SK-N-SH (cell line): ENCODE measurements around the gene ATF6. TPM values are rescaled to one million over a fixed set of nuclear protein-coding genes. Genes with fewer than 3 reads are reported as not detected.

Experiments
- CTCF ChIA-PET: fragments of 300-600, 350-600 bp; formaldehyde crosslinking; extraction: SDS; loops from one replicate; lab custom pipeline; 2021; lab: Yijun Ruan, JAX
- POLR2A ChIA-PET: fragments of 350-600 bp; sonication (Branson Sonifier 250); formaldehyde crosslinking; extraction: SDS; loops from one replicate; lab custom pipeline; 2020; ENCODE audit warnings: antibody characterized with exemption, inconsistent platforms; lab: Yijun Ruan, JAX
- DNase-seq: peaks from one replicate; pipeline ENCODE4 v3.0.0; 2012
- H2AFZ ChIP-seq: fragments of 200-600 bp; sonication (generic); 2 replicates; pipeline ENCODE4 v1.8.1; 2016; ENCODE audit warnings: antibody characterized with exemption, mild to moderate bottlenecking, low read depth
- H3F3A ChIP-seq: fragments of 200-600 bp; sonication (generic); replicated peaks from 2 replicates; pipeline ENCODE3; 2016; ENCODE audit warnings: antibody characterized with exemption, mild to moderate bottlenecking; ENCODE audit not compliant: insufficient read depth
- H3K27ac ChIP-seq, 2 experiments: fragments of 200-500 bp in 1 of 2; fragments of 200-600 bp in 1 of 2; sonication (Bioruptor generic) in 1 of 2; sonication (generic), shearing (Covaris generic) in 1 of 2; 2 replicates each; pipeline versions ENCODE4 v1.5.1 to v1.6.1; 2014 to 2016; ENCODE audit warnings: low read depth in 2 of 2, inconsistent platforms in 1 of 2, low read length in 1 of 2, mild to moderate bottlenecking in 1 of 2, mixed read lengths in 1 of 2
- H3K27me3 ChIP-seq: fragments of 200-600 bp; sonication (generic), shearing (Covaris generic); 2 replicates; pipeline ENCODE4 v1.6.1; 2016; ENCODE audit warnings: mixed run types; ENCODE audit not compliant: insufficient read depth
- H3K36me3 ChIP-seq, 2 experiments: fragments of 200-500 bp in 1 of 2; fragments of 200-600 bp in 1 of 2; sonication (Bioruptor generic) in 1 of 2; sonication (generic) in 1 of 2; replicated peaks in 1 of 2; 2 replicates each; pipeline versions ENCODE3 to v1.5.1; 2014 to 2016; ENCODE audit warnings: low read length in 1 of 2, mild to moderate bottlenecking in 1 of 2; ENCODE audit not compliant: insufficient read depth in 2 of 2, control insufficient read depth in 1 of 2
- H3K4me1 ChIP-seq, 2 experiments: fragments of 200-500 bp in 1 of 2; fragments of 200-600 bp in 1 of 2; sonication (Bioruptor generic) in 1 of 2; sonication (generic), shearing (Covaris generic) in 1 of 2; 2 replicates each; pipeline versions ENCODE4 v1.5.1 to v1.6.1; 2014 to 2016; ENCODE audit warnings: low read depth in 1 of 2, low read length in 1 of 2, mixed run types in 1 of 2; ENCODE audit not compliant: insufficient read depth in 2 of 2, control insufficient read depth in 1 of 2
- H3K4me2 ChIP-seq: fragments of 200-600 bp; sonication (generic), shearing (Covaris generic); 2 replicates; pipeline ENCODE4 v1.6.1; 2017; ENCODE audit warnings: mixed run types
- H3K4me3 ChIP-seq, 2 experiments: fragments of 200-500 bp in 1 of 2; fragments of 200-600 bp in 1 of 2; sonication (Bioruptor generic) in 1 of 2; sonication (generic), shearing (Covaris generic) in 1 of 2; 2 replicates each; pipeline versions ENCODE4 v1.5.1 to v1.8.1; 2014 to 2016; ENCODE audit warnings: low read depth in 2 of 2, inconsistent platforms in 1 of 2, low read length in 1 of 2, mild to moderate bottlenecking in 1 of 2, mixed read lengths in 1 of 2, moderate library complexity in 1 of 2
- H3K79me2 ChIP-seq: fragments of 200-600 bp; sonication (generic); 2 replicates; pipeline ENCODE4 v1.8.1; 2017; ENCODE audit warnings: mild to moderate bottlenecking; ENCODE audit not compliant: insufficient read depth
- H3K9ac ChIP-seq: fragments of 200-600 bp; sonication (generic); 2 replicates; pipeline ENCODE4 v1.6.1; 2017; ENCODE audit warnings: mixed run types
- H3K9me2 ChIP-seq: fragments of 200-600 bp; sonication (generic); 2 replicates; pipeline ENCODE4 v1.6.1; 2017; ENCODE audit warnings: mixed run types
- H3K9me3 ChIP-seq: fragments of 200-600 bp; sonication (generic); 2 replicates; pipeline ENCODE4 v1.6.1; 2017; ENCODE audit warnings: mixed run types, mild to moderate bottlenecking, moderate library complexity
- H4K20me1 ChIP-seq: fragments of 200-600 bp; sonication (generic); 2 replicates; pipeline ENCODE4 v1.6.1; 2017; ENCODE audit warnings: mild to moderate bottlenecking, mixed run types; ENCODE audit not compliant: insufficient read depth
- CTCF ChIP-seq: fragments of 200-600 bp; sonication (generic); IDR thresholded peaks from 2 replicates; pipeline ENCODE4 v1.6.1; 2017; ENCODE audit warnings: antibody characterized with exemption, mild to moderate bottlenecking, moderate library complexity
- EP300 ChIP-seq, 2 experiments: IDR thresholded peaks; 2 replicates each; pipeline versions ENCODE4 v1.4.0 to v1.6.1; 2012; ENCODE audit warnings: borderline replicate concordance in 1 of 2, low read depth in 1 of 2, low read length in 1 of 2
- FOXJ3 ChIP-seq: sonication (generic); formaldehyde crosslinking; IDR thresholded peaks from 2 replicates; pipeline ENCODE4 v1.5.1; 2020; ENCODE audit warnings: mild to moderate bottlenecking, missing genetic modification reagents
- IRF3 ChIP-seq: fragments of 150-350 bp; IDR thresholded peaks from 2 replicates; pipeline ENCODE4 v1.6.1; 2016; ENCODE audit warnings: mild to moderate bottlenecking, low read depth, low read length
- MEF2A ChIP-seq: IDR thresholded peaks from 2 replicates; pipeline ENCODE4 v1.4.0; 2012; ENCODE audit warnings: low read depth, borderline replicate concordance
- MXI1 ChIP-seq: IDR thresholded peaks from 2 replicates; pipeline ENCODE4 v1.6.1; 2012; ENCODE audit warnings: mild to moderate bottlenecking, low read depth, low read length, improper control_type of control experiment
- NFIC ChIP-seq: IDR thresholded peaks from 2 replicates; pipeline ENCODE4 v1.4.0; 2012; ENCODE audit warnings: borderline replicate concordance
- RFX5 ChIP-seq: IDR thresholded peaks from 2 replicates; pipeline ENCODE4 v1.6.1; 2012; ENCODE audit warnings: mild to moderate bottlenecking, improper control_type of control experiment, low read length
- SIN3A ChIP-seq: IDR thresholded peaks from 2 replicates; pipeline ENCODE4 v1.6.1; 2012; ENCODE audit warnings: low read depth, mild to moderate bottlenecking, low read length, moderate library complexity, borderline replicate concordance
- SMC3 ChIP-seq: IDR thresholded peaks from 2 replicates; pipeline ENCODE4 v1.6.1; 2012; ENCODE audit warnings: low read depth, low read length, improper control_type of control experiment
- TAF1 ChIP-seq: IDR thresholded peaks from 2 replicates; pipeline ENCODE4 v1.6.1; 2012; ENCODE audit warnings: low read depth, mild to moderate bottlenecking, low read length, moderate library complexity, borderline replicate concordance
- USF2 ChIP-seq: fragments of 150-350 bp; IDR thresholded peaks from 2 replicates; pipeline ENCODE4 v1.6.1; 2017; ENCODE audit warnings: antibody characterized with exemption, low read length, low read depth, borderline replicate concordance
- WGBS: methylation state at CpG from one replicate; pipeline ENCODE4 v1.1.6; 2017; ENCODE audit warnings: low lambda C conversion rate; 5-methylcytosine and 5-hydroxymethylcytosine counted together
- polyA plus RNA-seq, 3 experiments: library from polyadenylated mRNA; depleted of rRNA; stranded (reverse); fragments of >200 nt; gene quantifications; 2 replicates each; pipeline ENCODE4 v1.2.3, GENCODE V29; 2012

The ATF6 gene
- polyA plus RNA-seq, 1 of the 3 experiments (the other 2 are of a cell fraction), result 8.8 TPM

- no peak for TF ChIP-seq CTCF
- no peak for TF ChIP-seq EP300 (IDR thresholded peaks at IDR 0.05; ENCODE audit: borderline replicate concordance in 1 of 2, low read depth in 1 of 2, low read length in 1 of 2)
- no peak for TF ChIP-seq NFIC
- no peak for TF ChIP-seq TAF1
Measured at GRCh38 chr1:161770250-161770649, 4.1 kb downstream of the ATF6 start (continued).

- Histone ChIP-seq H3F3A (no peaks in the 10 kb centered on the region), H2AFZ (no peak overlapping the region), H3K79me2 (peaks cover 90% of the 10 kb centered on the region), H3K27me3 (no peaks in the 10 kb centered on the region), H3K9me2 (no peaks in the 10 kb centered on the region), H3K4me2 (no peak overlapping the region), H3K27ac (no peak overlapping the region), H4K20me1 (no peaks in the 10 kb centered on the region), H3K4me1 (peaks cover 4 to 5% of the 10 kb centered on the region in 2 experiments; a peak in 3 of 4 replicates), H3K36me3 (no peaks in the 10 kb centered on the region), H3K9ac (no peak overlapping the region), H3K9me3 (no peaks in the 10 kb centered on the region), H3K4me3 (no peak overlapping the region)
- DNase-seq, result no peak
- ChIA-PET POLR2A (no interaction called here), CTCF (no interaction called here)
- WGBS, result 84% methylated on average over 5 of the region's 5 CpGs
- TF ChIP-seq FOXJ3 (CRISPR knock-in tag), result no peak
- no peak for TF ChIP-seq TAF1
- TF ChIP-seq SMC3, result no peak
- TF ChIP-seq MXI1, result no peak
- TF ChIP-seq SIN3A, result no peak
Measured at GRCh38 chr1:161771161-161771560, 5.0 kb downstream of the ATF6 start.

- ChIA-PET POLR2A (interaction anchor here (0.6 kb wide), 1 partner anchor 353 kb away, joined by 3 read pairs; no protein-coding TSS in a partner anchor), CTCF (no interaction called here)
- no peak for TF ChIP-seq USF2
- TF ChIP-seq MXI1, result no peak
- TF ChIP-seq MEF2A, result no peak
- TF ChIP-seq RFX5, result no peak
- TF ChIP-seq IRF3, result no peak
- no peak for TF ChIP-seq SIN3A
- no peak for TF ChIP-seq TAF1
- Histone ChIP-seq H3K9me2 (no peaks in the 10 kb centered on the region), H4K20me1 (no peaks in the 10 kb centered on the region), H3K4me2 (no peak overlapping the region), H3K4me1 (peaks cover 2 to 4% of the 10 kb centered on the region in 2 experiments; a peak in 3 of 4 replicates), H2AFZ (no peak overlapping the region), H3K9ac (no peak overlapping the region), H3K9me3 (no peaks in the 10 kb centered on the region), H3K27me3 (no peaks in the 10 kb centered on the region), H3K4me3 (no peak overlapping the region), H3K79me2 (peaks cover 86% of the 10 kb centered on the region), H3K36me3 (no peaks in the 10 kb centered on the region), H3K27ac (no peak overlapping the region), H3F3A (no peaks in the 10 kb centered on the region)
- WGBS, result 94% methylated on average over 2 of the region's 2 CpGs
- DNase-seq, result no peak
Measured at GRCh38 chr1:161771973-161772372, 5.9 kb downstream of the ATF6 start.
